ENCODE results near the gene ADAMTS2. TPM values are rescaled to one million over a fixed set of nuclear protein-coding genes. Genes with fewer than 3 reads are reported as not detected.

ADAMTS2 gene
- total and polyA plus RNA-seq, 2 experiments from 2014 or later, result 1.6 to 8.1 TPM

- DNase-seq (ENCODE audit: low spot score), result peak; percentile 37
- no peak overlapping the region for H3K4me3 Mint-ChIP-seq
- no peak overlapping the region for H3K27ac Mint-ChIP-seq
- Histone ChIP-seq H3K4me3 (no peak overlapping the region), H3K36me3 (ENCODE audit: insufficient read depth) (no peaks in the 10 kb centered on the region), H3F3A (replicated peaks; ENCODE audit: low read depth) (no peaks in the 10 kb centered on the region), H3K27ac (ENCODE audit: low read depth) (peak overlapping the region; percentile 66; the same call in 1 of the 2 replicates), H3K9me2 (ENCODE audit: insufficient read depth) (no peaks in the 10 kb centered on the region), H2AFZ (no peak overlapping the region), H3K27me3 (ENCODE audit: insufficient read depth) (no peaks in the 10 kb centered on the region), H3K4me1 (ENCODE audit: insufficient read depth) (peaks cover 14% of the 10 kb centered on the region; the same call in 1 of the 2 replicates), H4K20me1 (replicated peaks; ENCODE audit: insufficient read depth) (no peaks in the 10 kb centered on the region), H3K4me2 (no peak overlapping the region), H3K79me2 (replicated peaks; ENCODE audit: insufficient read depth) (no peaks in the 10 kb centered on the region)
- peaks cover 21% of the 10 kb centered on the region for H3K4me1 Mint-ChIP-seq
- TF ChIP-seq EZH2phosphoT487 (IDR thresholded peaks at IDR 0.05; ENCODE audit: unreplicated experiment) (no peak), STAT1 (IDR thresholded peaks at IDR 0.05; ENCODE audit: unreplicated experiment) (no peak), NANOG (IDR thresholded peaks at IDR 0.05; ENCODE audit: borderline replicate concordance) (no peak), JUNB (IDR thresholded peaks at IDR 0.05; ENCODE audit: unreplicated experiment) (no peak), CTCF (conservative IDR thresholded peaks at IDR 0.05; ENCODE audit: low read depth in 2 of 2) (no peak), REST (IDR thresholded peaks at IDR 0.05; ENCODE audit: unreplicated experiment) (no peak), ZNF114 (CRISPR knock-in tag; IDR thresholded peaks at IDR 0.05) (no peak)
- ATAC-seq, result peak; percentile 84
- peaks cover 21% of the 10 kb centered on the region for H3K9me3 Mint-ChIP-seq
- peaks cover 8% of the 10 kb centered on the region; the same call in 1 of the 3 replicates for H3K36me3 Mint-ChIP-seq (ENCODE audit: low read depth)
- H3K27me3 Mint-ChIP-seq (ENCODE audit: insufficient read depth, low read depth, poor library complexity), result peaks cover 5% of the 10 kb centered on the region
Measured at GRCh38 chr5:179246227-179246626, 99.0 kb downstream of the ADAMTS2 start.

GRCh38 chr5:179245031-179245430 lies 100.2 kb downstream of the ADAMTS2 start:
- Histone ChIP-seq H2AFZ (no peak overlapping the region), H4K20me1 (replicated peaks; ENCODE audit: insufficient read depth) (no peaks in the 10 kb centered on the region), H3K4me1 (ENCODE audit: insufficient read depth) (peaks cover 14% of the 10 kb centered on the region; the same call in 1 of the 2 replicates), H3K79me2 (replicated peaks; ENCODE audit: insufficient read depth) (no peaks in the 10 kb centered on the region), H3K36me3 (ENCODE audit: insufficient read depth) (no peaks in the 10 kb centered on the region), H3K4me2 (no peak overlapping the region), H3K4me3 (no peak overlapping the region), H3F3A (replicated peaks; ENCODE audit: low read depth) (no peaks in the 10 kb centered on the region), H3K9me2 (ENCODE audit: insufficient read depth) (no peaks in the 10 kb centered on the region), H3K27me3 (ENCODE audit: insufficient read depth) (no peaks in the 10 kb centered on the region), H3K27ac (ENCODE audit: low read depth) (no peak overlapping the region)
- peaks cover 21% of the 10 kb centered on the region for H3K4me1 Mint-ChIP-seq
- peaks cover 21% of the 10 kb centered on the region for H3K9me3 Mint-ChIP-seq
- peaks cover 12% of the 10 kb centered on the region for H3K27me3 Mint-ChIP-seq (ENCODE audit: insufficient read depth, low read depth, poor library complexity)
- DNase-seq (ENCODE audit: low spot score) (no peak), ATAC-seq (no peak)
- no peak overlapping the region for H3K4me3 Mint-ChIP-seq
- H3K36me3 Mint-ChIP-seq (ENCODE audit: low read depth), result peaks cover 8% of the 10 kb centered on the region; the same call in 1 of the 3 replicates
- no peak overlapping the region for H3K27ac Mint-ChIP-seq
- TF ChIP-seq ZNF462 (CRISPR knock-in tag; IDR thresholded peaks at IDR 0.05) (no peak), ZNF114 (CRISPR knock-in tag; IDR thresholded peaks at IDR 0.05) (no peak), STAT1 (IDR thresholded peaks at IDR 0.05; ENCODE audit: unreplicated experiment) (no peak)

All from GM23338 (cell line).